T-helper 2 cell treated with Interferon-gamma antibody and Interleukin-4, amounts not matched to agents 100 ng/mL and 5 ng/mL, for 36 hours (primary cell): ENCODE results near the gene POU4F3. TPM values are rescaled to one million over a fixed set of nuclear protein-coding genes. Genes with fewer than 3 reads are reported as not detected.
"Not testable (repeated sequence)": the region's sequence is repeated elsewhere in the genome, so short reads cannot be mapped to it uniquely, and the experiment has no call there.

Experiments
- intact Hi-C: fragments of 100-400 bp; cut with micrococcal nuclease; formaldehyde crosslinking; loops from one replicate; pipeline ENCODE4 v1.15.1; 2023
- total RNA-seq: library from RNA; stranded (reverse); gene quantifications from 2 replicates; pipeline ENCODE4 v1.2.3, GENCODE V29; 2022

The POU4F3 gene
- total RNA-seq, result 0.07 and 0.09 TPM in 2 replicates

GRCh38 chr5:146338774-146339714 is at the start of gene POU4F3:
POU4F3 (plus strand) TSS chr5:146338839; CDS start chr5:146339113, 274 bp downstream.
- intact Hi-C loops, result no loop called here

GRCh38 chr5:146290318-146290717 is 48.3 kb upstream of the POU4F3 start:
- intact Hi-C loops, result no loop called here

GRCh38 chr5:146291421-146292074 is 47.1 kb upstream of the POU4F3 start:
- intact Hi-C loops, result loop anchor here (1.0 kb wide), 1 partner anchor 136 kb away; no protein-coding TSS in a partner anchor

GRCh38 chr5:146296245-146296644 is 42.4 kb upstream of the POU4F3 start:
- intact Hi-C loops, result no loop called here

- intact Hi-C loops, result not testable (repeated sequence)
Measured at GRCh38 chr5:146298920-146299319, 39.7 kb upstream of the POU4F3 start.

GRCh38 chr5:146301626-146302025 is 37.0 kb upstream of the POU4F3 start:
- intact Hi-C loops, result no loop called here

- intact Hi-C loops, result no loop called here
Measured at GRCh38 chr5:146302406-146302805, 36.2 kb upstream of the POU4F3 start.

GRCh38 chr5:146306838-146307237 is 31.8 kb upstream of the POU4F3 start:
- intact Hi-C loops, result no loop called here

GRCh38 chr5:146307796-146308195 is 30.8 kb upstream of the POU4F3 start:
- intact Hi-C loops, result no loop called here

GRCh38 chr5:146310540-146310939 is 28.1 kb upstream of the POU4F3 start:
- intact Hi-C loops, result no loop called here

GRCh38 chr5:146311278-146311677 is 27.4 kb upstream of the POU4F3 start:
- intact Hi-C loops, result no loop called here

- intact Hi-C loops, result no loop called here
Measured at GRCh38 chr5:146313027-146313426, 25.6 kb upstream of the POU4F3 start.

GRCh38 chr5:146321571-146321970 is 17.1 kb upstream of the POU4F3 start:
- intact Hi-C loops, result no loop called here

GRCh38 chr5:146327257-146327870 is 11.3 kb upstream of the POU4F3 start:
- intact Hi-C loops, result no loop called here

GRCh38 chr5:146327989-146328388 is 10.7 kb upstream of the POU4F3 start:
- intact Hi-C loops, result no loop called here

- intact Hi-C loops, result no loop called here
Measured at GRCh38 chr5:146329697-146330096, 8.9 kb upstream of the POU4F3 start.

GRCh38 chr5:146331423-146331822 is 7.2 kb upstream of the POU4F3 start:
- intact Hi-C loops, result no loop called here

GRCh38 chr5:146334074-146334533 is 4.5 kb upstream of the POU4F3 start:
- intact Hi-C loops, result no loop called here

GRCh38 chr5:146336197-146336596 is 2.4 kb upstream of the POU4F3 start:
- intact Hi-C loops, result no loop called here

GRCh38 chr5:146337264-146337904 is 1.3 kb upstream of the POU4F3 start:
- intact Hi-C loops, result no loop called here

GRCh38 chr5:146337928-146338327 is 711 bp upstream of the POU4F3 start:
- intact Hi-C loops, result no loop called here
